Fibroblast of mammary gland (primary cell): ENCODE measurements around the gene THSD7B.
"Not testable (repeated sequence)": the region's sequence is repeated elsewhere in the genome, so short reads cannot be mapped to it uniquely, and the experiment has no call there.

Experiments
- DNase-seq: peaks from one replicate; pipeline ENCODE4 v3.0.0-alpha.2; 2010; ENCODE audit warnings: low read depth
- H3K4me3 ChIP-seq: 2 replicates; pipeline ENCODE4 v1.5.1; 2011; ENCODE audit warnings: low read depth, mild to moderate bottlenecking, low read length, moderate library complexity; ENCODE audit not compliant: control insufficient read depth
- TF ChIP-seq, protein P1 (sequence below): conservative IDR thresholded peaks from 2 replicates; pipeline ENCODE4 v1.5.1; 2011; ENCODE audit warnings: low read depth, low read length, inconsistent platforms; ENCODE audit not compliant: control insufficient read depth, insufficient read depth

Gene THSD7B

DNA sequence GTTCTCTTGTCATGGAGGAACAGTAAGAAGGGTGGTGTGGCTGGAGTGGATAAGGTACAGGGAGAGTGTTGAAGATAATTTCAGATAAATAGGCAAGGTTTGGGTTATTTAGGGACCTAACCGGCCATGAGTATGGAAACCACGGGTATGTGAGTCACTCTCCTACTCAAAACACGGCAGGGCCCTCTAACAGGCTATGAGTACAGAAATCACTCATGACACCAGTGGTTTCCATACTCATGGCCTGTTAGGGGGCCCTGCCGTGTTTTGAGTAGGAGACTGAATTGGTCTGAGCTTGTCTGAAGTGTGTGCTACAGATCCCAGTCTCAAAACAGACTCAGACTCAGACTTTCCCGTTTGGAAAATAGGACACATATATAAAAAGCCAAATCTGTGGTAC, 770.6 kb downstream of the THSD7B start:
- DNase-seq: no peak
- TF ChIP-seq, protein P1, sequence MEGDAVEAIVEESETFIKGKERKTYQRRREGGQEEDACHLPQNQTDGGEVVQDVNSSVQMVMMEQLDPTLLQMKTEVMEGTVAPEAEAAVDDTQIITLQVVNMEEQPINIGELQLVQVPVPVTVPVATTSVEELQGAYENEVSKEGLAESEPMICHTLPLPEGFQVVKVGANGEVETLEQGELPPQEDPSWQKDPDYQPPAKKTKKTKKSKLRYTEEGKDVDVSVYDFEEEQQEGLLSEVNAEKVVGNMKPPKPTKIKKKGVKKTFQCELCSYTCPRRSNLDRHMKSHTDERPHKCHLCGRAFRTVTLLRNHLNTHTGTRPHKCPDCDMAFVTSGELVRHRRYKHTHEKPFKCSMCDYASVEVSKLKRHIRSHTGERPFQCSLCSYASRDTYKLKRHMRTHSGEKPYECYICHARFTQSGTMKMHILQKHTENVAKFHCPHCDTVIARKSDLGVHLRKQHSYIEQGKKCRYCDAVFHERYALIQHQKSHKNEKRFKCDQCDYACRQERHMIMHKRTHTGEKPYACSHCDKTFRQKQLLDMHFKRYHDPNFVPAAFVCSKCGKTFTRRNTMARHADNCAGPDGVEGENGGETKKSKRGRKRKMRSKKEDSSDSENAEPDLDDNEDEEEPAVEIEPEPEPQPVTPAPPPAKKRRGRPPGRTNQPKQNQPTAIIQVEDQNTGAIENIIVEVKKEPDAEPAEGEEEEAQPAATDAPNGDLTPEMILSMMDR: no peak
- no peak overlapping the region for H3K4me3 ChIP-seq

DNA sequence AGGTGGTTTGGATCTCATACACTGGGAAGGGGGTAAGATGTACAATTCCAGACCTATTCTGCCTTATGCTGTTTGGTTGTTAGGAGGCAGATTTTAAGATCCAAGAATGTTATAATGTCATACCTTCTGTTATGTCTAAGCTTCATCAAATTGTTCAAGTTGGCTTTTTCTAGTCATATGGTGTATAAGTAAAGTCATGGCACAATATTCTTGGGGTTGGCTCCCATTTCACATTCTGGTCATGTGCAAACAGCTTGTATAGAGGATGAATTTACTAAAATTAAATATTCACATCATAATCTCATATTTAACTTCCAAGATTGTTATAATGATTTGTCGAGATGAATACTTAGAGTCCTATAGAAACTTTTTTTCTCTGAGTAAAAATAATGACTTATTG, 774.0 kb downstream of the THSD7B start:
- DNase-seq: no peak
- TF ChIP-seq, protein P1: no peak

DNA sequence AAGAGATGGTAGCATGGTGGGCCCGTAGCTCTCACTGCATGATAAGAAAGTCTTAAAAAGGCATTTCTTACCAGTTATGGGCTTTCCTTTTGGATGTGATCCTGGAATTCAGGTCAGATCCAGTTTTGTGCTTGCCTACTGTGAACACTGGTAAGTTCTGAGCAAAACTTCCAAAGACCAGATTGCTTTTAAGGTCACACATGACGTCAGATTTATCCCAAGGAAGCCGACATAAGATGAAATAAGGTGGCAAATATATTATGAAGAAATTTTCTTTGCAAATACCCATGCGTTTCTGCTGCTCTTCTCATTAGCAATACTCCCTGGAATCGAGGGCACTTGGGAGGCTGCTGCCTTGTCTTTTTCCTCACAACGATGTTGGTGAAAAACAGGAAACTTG, 782.5 kb downstream of the THSD7B start:
- DNase-seq: no peak
- H3K4me3 ChIP-seq: no peak overlapping the region
- TF ChIP-seq, protein P1: no peak

More for the DNA sequence above, 774.0 kb downstream of the THSD7B start:
- no peak overlapping the region for H3K4me3 ChIP-seq

DNA sequence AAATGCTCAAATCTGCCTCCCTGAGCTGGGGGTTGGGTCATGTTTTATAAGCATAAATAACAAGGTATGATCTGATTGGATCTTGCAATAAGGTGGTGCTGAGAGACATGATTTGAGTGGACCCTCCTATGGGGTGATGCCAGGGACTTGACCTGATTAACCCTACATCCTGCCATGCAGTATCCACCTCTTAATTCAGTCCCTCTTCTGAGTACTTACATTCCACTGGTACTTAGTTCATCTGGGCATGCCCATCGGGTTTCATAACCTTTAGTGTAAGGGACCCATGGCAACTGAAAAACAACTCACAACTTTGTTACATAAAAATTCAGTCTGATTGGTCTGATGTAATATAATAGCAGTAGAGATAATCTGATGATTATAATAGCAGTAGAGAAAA, 801.0 kb downstream of the THSD7B start:
- DNase-seq: no peak
- TF ChIP-seq, protein P1: no peak
- H3K4me3 ChIP-seq: no peak overlapping the region

DNA sequence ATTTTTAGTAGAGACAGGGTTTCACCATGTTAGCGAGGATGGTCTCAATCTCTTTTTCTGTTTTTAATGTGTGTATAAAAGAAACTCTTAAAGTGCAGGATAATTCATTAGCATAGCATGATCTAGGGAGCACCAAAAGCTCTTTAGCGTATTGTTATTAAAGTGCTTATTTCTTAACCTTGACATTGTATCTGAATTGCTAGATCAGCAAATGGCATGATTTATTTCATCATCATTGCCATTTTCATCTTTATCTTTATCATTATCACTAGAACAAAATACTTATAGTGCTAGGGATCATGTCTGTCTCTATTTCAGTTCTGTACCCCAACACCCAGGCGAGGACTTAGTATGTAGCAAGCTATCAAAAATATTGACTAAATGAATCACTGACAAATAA, 805.1 kb downstream of the THSD7B start:
- TF ChIP-seq, protein P1: no peak
- H3K4me3 ChIP-seq: no peak overlapping the region
- DNase-seq: no peak

DNA sequence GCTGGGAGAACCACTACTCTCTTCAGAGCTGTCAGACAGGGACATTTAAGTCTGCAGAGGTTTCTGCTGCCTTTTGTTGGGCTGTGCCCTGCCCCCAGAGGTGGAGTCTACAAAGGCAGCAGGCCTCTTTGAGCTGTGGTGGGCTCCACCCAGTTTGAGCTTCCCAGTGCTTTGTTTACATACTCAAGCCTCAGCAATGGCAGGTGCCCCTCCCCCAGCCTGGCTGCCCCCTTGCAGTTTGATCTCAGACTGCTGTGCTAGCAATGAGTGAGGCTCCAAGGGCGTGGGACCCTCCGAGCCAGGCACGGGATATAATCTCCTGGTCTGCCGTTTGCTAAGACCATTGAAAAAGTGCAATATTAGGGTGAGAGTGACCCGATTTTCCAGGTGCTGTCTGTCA, 822.5 kb downstream of the THSD7B start:
- not testable (repeated sequence) for H3K4me3 ChIP-seq, DNase-seq

DNA sequence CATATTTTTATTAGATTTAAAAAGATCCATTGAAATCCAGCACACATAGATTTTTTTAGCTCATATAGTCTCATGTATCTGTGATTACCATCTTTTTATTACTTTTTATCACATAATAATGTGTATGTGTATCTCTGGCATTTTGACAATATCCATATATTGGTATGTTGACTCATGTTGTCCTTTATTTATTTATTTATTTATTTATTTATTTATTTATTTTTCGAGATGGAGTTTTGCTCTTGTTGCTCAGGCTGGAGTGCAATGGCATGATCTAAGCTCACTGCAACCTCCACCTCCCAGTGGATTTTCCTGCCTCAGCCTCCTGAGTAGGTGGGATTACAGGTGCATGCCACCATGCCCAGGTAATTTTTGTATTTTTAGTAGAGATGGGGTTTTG, 823.2 kb downstream of the THSD7B start:
- DNase-seq, H3K4me3 ChIP-seq: not testable (repeated sequence)

DNA sequence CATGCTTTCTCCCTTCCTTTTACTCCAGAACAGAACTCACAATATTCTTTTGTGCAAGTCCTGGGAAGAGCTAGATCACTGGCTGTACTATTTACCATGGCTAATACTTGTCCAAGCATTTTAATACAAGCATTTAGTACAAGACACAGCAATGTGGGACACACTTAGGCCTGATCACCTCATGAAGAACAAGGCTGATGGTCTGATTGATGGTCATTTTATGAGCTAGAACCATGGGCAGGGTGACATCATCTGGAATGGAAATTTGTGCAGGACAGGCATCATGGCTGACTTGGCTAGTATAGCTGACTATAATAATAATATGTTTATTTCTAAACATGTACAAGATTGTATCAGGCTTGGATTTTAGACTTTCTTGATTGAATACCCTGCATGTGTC, 824.8 kb downstream of the THSD7B start:
- H3K4me3 ChIP-seq: no peak overlapping the region
- TF ChIP-seq, protein P1: no peak
- no peak for DNase-seq
